Activated CD4-positive, alpha-beta T cell treated with anti-CD3 and anti-CD28 coated beads for 36 hours (primary cell): ENCODE results near the gene RNU6-1. TPM values are rescaled to one million over a fixed set of nuclear protein-coding genes. Genes with fewer than 3 reads are reported as not detected.

Source experiments
- ATAC-seq: fragments of 200-7000 bp; cut with Tn5 transposase; one replicate; pipeline ENCODE4 v1.10.0; 2021; ENCODE audit warnings: mild to moderate bottlenecking, moderate library complexity
- CTCF ChIA-PET: fragments of 350-600 bp; sonication (Branson Sonifier 250); formaldehyde crosslinking; loops from one replicate; lab custom pipeline; 2021; ENCODE audit warnings: antibody characterized with exemption; lab: Charles Lee
- POLR2A ChIA-PET: fragments of 350-600 bp; sonication (Branson Sonifier 250); formaldehyde crosslinking; loops from one replicate; lab custom pipeline; 2021; ENCODE audit warnings: antibody characterized with exemption, inconsistent platforms; lab: Charles Lee
- DNase-seq: peaks from one replicate; pipeline ENCODE4 v3.0.0-alpha.2; 2020
- H3K27ac Mint-ChIP-seq: one replicate; pipeline ENCODE4 v1.8.0; 2021; ENCODE audit warnings: mixed read lengths
- H3K27me3 Mint-ChIP-seq: one replicate; pipeline ENCODE4 v1.8.0; 2021; ENCODE audit warnings: mixed read lengths
- H3K36me3 Mint-ChIP-seq: one replicate; pipeline ENCODE4 v1.8.0; 2021; ENCODE audit warnings: low read depth, mixed read lengths
- H3K4me1 Mint-ChIP-seq: one replicate; pipeline ENCODE4 v1.8.0; 2021; ENCODE audit warnings: mixed read lengths
- H3K4me3 Mint-ChIP-seq: one replicate; pipeline ENCODE4 v1.8.0; 2021; ENCODE audit warnings: mild to moderate bottlenecking, moderate library complexity, mixed read lengths
- H3K9me3 Mint-ChIP-seq: one replicate; pipeline ENCODE4 v1.8.0; 2021; ENCODE audit warnings: low read depth, mixed read lengths
- intact Hi-C, 2 experiments: fragments of 100-400 bp; cut with DNase I in 1 of 2; cut with micrococcal nuclease in 1 of 2; formaldehyde crosslinking; loops; one replicate each; pipeline versions ENCODE4 v1.14.2 to v1.15.1; 2022 to 2024; cut with DNase I, micrococcal nuclease
- total RNA-seq, 2 experiments: library from RNA; stranded (reverse); gene quantifications; one replicate each; pipeline ENCODE4 v1.2.3, GENCODE V29; 2021

Gene RNU6-1
- total RNA-seq, 2 experiments from 2014 or later: not detected

DNA sequence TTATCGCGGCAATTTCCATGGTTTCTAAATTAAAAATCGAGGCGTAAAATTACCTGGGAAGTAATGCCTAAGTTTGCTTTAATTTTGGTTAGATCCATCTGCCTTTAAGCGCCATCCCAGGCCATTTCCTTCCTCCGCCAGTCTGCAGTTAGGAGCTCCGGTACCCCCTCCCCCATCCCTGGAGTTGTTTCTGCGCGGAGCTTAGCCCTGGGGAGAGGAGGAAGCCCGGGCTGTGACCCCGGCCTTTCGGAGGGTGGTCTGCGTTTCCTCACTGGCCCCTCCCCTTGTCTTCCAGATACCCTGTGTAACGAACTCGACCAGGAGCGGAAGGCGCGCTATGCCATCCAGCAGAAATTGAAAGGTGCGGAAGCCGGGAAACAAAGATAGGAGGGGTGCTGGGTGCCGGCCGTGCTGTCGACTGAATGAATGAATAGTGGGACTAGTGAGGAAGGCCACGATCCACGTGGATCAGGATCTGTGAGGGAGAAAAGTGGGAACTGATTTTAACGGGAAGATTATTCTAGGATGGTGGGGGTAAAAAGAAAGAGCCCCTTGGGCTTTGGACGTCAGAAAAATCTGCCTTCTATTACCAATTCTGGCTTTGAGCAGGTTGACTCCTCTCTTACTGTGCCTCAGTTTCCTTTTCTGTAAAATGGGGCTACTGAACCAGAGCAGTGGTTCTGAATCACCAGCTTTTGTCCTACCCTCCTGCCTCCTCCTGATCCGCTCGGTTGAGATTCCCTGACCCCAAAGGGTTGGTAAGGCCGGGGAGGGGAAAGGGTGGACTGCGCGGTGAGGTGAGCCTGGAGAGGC lies 6.7 kb downstream of the RNU6-1 start:
- DNase-seq (no peak), ATAC-seq (no peak)
- ChIA-PET POLR2A (no interaction called here), CTCF (interaction anchor here (0.7 to 2.8 kb wide), 5 partner anchors 8 to 433 kb away, joined by 3 to 14 read pairs (median 3); no protein-coding TSS in a partner anchor)
- Mint-ChIP-seq H3K36me3 (no peaks in the 10 kb centered on the region), H3K4me3 (peak overlapping the region; percentile 55), H3K4me1 (peaks cover 40% of the 10 kb centered on the region), H3K27me3 (peaks cover 62% of the 10 kb centered on the region), H3K27ac (no peak overlapping the region), H3K9me3 (no peaks in the 10 kb centered on the region)
- intact Hi-C loops: loop anchor here (5.0 to 10.0 kb wide), 4 partner anchors 71 to 928 kb away; no protein-coding TSS in a partner anchor

DNA sequence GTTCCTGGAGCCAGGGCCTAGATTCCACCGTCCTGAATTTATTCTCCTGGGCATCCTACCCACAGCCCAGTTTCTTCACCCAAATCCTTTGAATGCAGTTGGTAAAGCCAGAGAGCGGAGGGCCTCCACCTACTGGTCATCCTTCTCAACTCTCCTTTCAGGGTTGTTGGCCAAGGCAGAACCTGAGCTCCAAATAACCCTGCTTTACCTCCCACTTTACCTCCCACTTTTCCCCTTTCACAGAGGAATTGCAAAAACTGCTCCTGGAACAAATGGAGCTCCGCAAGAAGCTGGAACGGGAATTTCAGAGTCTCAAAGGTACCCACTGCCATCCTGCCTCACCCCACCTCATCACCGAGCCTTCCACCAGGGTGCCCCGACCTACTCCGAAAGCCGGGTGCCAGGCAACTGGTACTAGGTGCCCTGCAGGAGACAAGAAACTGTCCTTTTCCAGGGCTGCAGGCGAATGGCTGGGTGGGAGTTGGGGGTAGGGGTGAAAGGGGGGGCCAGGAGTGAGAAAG lies 7.8 kb downstream of the RNU6-1 start:
- Mint-ChIP-seq H3K27ac (no peak overlapping the region), H3K36me3 (no peaks in the 10 kb centered on the region), H3K4me3 (no peak overlapping the region), H3K9me3 (no peaks in the 10 kb centered on the region), H3K27me3 (peaks cover 57% of the 10 kb centered on the region), H3K4me1 (peaks cover 41% of the 10 kb centered on the region)
- ATAC-seq (no peak), DNase-seq (no peak)
- POLR2A ChIA-PET: no interaction called here
- intact Hi-C loops: loop anchor here (5.0 to 10.0 kb wide), 4 partner anchors 70 to 927 kb away; no protein-coding TSS in a partner anchor
- CTCF ChIA-PET: interaction anchor here (0.7 to 2.8 kb wide), 5 partner anchors 9 to 401 kb away, joined by 3 to 14 read pairs (median 3); no protein-coding TSS in a partner anchor

DNA sequence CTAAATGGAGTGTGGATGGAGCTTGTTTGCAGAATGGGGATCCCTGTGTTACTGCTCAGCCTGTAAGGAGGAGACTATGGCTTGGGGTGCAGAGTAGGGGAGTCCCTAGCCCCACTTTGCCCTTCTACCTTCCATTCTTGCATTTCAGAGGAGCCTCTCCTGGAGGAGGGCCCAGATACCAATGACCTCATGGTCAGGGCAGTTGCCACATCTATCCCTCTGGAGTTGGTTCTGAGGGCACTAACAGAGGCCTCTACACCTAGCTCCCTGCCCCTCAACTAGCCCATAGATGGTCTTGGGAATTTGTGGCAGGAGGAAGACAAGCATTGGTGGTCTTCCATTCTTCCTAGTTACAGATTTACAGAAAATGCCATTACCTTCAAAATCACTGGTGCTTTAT lies 8.5 kb downstream of the RNU6-1 start:
- CTCF ChIA-PET: interaction anchor here (1.4 to 2.8 kb wide), 2 partner anchors 9 to 375 kb away, joined by 3 to 14 read pairs; no protein-coding TSS in a partner anchor
- intact Hi-C loops: loop anchor here (5.0 to 10.0 kb wide), 4 partner anchors 69 to 927 kb away; no protein-coding TSS in a partner anchor

DNA sequence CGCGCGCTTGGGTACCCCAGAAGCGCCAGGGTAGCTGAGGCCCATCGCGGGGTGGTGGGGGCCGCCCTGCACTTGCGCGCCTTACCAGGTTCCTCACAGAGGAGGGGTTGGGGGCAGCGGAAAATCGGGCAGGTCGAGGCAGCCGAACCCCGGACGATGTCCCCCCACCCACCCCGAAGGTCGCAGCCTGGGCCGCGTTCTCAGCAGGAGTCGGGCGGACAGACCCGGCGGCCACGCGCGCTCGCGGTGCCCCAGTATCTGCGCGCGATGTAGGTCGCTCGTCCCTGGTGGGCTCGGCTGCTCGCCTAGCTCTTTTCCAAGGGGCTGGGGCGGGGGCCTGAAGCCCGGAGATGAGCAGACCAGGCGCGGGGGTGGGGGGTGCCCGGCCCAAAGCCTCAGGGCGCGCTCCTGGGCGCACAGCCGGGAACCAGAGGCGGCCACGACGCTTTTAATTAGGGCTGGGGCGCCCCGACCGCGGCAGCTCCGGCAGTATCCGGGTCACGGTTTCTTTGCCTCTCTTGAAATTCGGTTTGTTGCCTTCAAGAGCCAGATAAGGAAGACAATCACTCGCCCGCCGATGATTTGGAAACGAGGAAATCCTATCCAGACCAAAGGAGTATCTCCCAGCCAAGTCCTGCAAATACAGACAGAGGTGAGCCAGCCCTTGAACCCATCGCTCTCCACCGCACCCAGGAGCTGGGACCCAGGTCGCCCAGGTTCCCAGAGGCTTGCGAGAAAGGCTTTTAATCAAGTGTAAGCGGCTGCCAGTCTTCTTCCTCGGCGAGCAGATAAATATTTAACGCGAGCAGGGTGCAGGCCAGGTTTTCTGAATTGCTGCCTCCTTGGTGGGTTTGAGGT lies 10.0 kb downstream of the RNU6-1 start:
- ATAC-seq: no peak
- no peaks in the 10 kb centered on the region for H3K9me3 Mint-ChIP-seq
- DNase-seq: no peak
- no peak overlapping the region for H3K27ac Mint-ChIP-seq
- peak overlapping the region; percentile 17 for H3K4me3 Mint-ChIP-seq
- no peaks in the 10 kb centered on the region for H3K36me3 Mint-ChIP-seq
- peaks cover 64% of the 10 kb centered on the region for H3K27me3 Mint-ChIP-seq
- intact Hi-C loops: loop anchor here (5.0 to 10.0 kb wide), 4 partner anchors 68 to 925 kb away; no protein-coding TSS in a partner anchor
- CTCF ChIA-PET: no interaction called here
- H3K4me1 Mint-ChIP-seq: peaks cover 43% of the 10 kb centered on the region
- POLR2A ChIA-PET: no interaction called here

More for the DNA sequence above, 8.5 kb downstream of the RNU6-1 start:
- H3K27ac Mint-ChIP-seq: no peak overlapping the region
- H3K9me3 Mint-ChIP-seq: no peaks in the 10 kb centered on the region
- DNase-seq: no peak
- no peak for ATAC-seq
- H3K4me1 Mint-ChIP-seq: peaks cover 42% of the 10 kb centered on the region
- POLR2A ChIA-PET: no interaction called here
- H3K4me3 Mint-ChIP-seq: no peak overlapping the region
- peaks cover 56% of the 10 kb centered on the region for H3K27me3 Mint-ChIP-seq
- H3K36me3 Mint-ChIP-seq: no peaks in the 10 kb centered on the region

DNA sequence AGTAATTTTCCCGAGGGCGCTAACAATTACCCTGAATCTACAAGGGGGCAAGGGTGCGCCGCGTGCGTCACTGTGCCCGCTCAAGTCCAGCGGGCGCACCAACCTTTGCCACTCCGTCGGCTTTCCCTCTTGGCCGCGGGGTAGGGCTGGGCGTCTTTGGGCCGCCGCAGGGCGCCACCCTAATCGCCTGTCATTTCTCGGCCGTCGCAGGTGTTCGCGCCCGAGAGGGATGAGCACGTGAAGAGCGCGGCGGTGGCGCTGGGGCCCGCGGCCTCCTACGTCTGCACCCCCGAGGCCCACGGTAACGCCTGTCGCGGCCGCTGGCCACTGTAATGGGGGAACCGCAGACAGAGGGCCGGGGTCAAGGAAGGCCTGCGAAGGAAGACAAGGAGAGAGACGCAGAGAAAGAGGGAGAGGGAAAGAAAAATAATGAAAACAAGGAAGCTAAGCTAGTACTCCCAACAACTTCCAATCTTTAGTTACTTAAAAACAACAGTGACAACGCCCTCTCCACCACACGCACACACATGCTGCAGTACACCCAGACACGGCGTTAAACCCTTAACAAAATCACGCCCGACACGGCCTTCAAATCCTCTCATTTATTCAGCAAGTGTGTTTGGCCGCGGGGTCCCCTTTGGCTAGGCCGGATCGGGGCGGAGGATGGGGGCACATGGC lies 10.7 kb downstream of the RNU6-1 start:
- H3K4me1 Mint-ChIP-seq: peaks cover 43% of the 10 kb centered on the region
- H3K27me3 Mint-ChIP-seq: peaks cover 67% of the 10 kb centered on the region
- ChIA-PET CTCF (no interaction called here), POLR2A (no interaction called here)
- no peaks in the 10 kb centered on the region for H3K36me3 Mint-ChIP-seq
- H3K27ac Mint-ChIP-seq: no peak overlapping the region
- DNase-seq: no peak
- H3K9me3 Mint-ChIP-seq: no peaks in the 10 kb centered on the region
- peak overlapping the region; percentile 17 for H3K4me3 Mint-ChIP-seq
- intact Hi-C loops: no loop called here
- no peak for ATAC-seq

DNA sequence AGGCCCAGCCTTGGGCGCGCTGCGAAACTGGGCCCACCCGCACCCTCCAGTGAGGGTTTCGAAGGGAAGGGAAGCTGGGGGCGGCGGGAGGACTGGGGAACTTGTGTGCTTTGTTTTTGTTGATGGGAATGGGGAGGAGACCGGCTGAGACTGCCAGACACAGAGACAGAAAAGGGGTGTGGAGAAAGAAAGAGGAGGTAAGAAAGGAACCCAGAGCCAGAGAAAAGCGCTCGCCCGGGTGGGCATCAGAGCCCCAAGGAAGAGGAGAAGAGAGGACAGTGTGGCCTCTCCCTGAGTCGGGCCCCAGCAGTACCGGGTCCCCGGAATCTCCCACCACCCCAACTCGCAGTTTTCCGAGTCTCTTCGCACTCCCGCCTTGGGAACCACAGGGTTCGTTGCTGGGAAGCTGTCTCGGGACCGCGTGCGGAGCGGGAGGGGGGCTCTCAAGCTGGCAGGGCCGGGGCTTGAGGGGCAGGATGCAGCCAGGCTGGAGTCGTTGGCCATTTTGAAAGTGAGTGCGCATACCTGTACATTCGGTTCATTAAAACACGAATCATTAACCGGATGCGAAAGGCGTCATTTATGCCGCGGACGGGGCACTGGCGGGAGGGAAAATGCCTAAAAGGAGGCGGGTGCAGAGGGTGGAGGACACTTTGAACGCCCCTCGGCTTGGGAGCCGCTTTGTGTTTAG lies 11.4 kb downstream of the RNU6-1 start:
- CTCF ChIA-PET: interaction anchor here (0.7 kb wide), 1 partner anchor 216 kb away, joined by 3 read pairs; no protein-coding TSS in a partner anchor
- POLR2A ChIA-PET: no interaction called here
- H3K4me1 Mint-ChIP-seq: peaks cover 44% of the 10 kb centered on the region
- DNase-seq (no peak), ATAC-seq (no peak)
- H3K27ac Mint-ChIP-seq: no peak overlapping the region
- intact Hi-C loops: no loop called here
- peaks cover 68% of the 10 kb centered on the region for H3K27me3 Mint-ChIP-seq
- no peak overlapping the region for H3K4me3 Mint-ChIP-seq
- H3K9me3 Mint-ChIP-seq: no peaks in the 10 kb centered on the region
- H3K36me3 Mint-ChIP-seq: no peaks in the 10 kb centered on the region

DNA sequence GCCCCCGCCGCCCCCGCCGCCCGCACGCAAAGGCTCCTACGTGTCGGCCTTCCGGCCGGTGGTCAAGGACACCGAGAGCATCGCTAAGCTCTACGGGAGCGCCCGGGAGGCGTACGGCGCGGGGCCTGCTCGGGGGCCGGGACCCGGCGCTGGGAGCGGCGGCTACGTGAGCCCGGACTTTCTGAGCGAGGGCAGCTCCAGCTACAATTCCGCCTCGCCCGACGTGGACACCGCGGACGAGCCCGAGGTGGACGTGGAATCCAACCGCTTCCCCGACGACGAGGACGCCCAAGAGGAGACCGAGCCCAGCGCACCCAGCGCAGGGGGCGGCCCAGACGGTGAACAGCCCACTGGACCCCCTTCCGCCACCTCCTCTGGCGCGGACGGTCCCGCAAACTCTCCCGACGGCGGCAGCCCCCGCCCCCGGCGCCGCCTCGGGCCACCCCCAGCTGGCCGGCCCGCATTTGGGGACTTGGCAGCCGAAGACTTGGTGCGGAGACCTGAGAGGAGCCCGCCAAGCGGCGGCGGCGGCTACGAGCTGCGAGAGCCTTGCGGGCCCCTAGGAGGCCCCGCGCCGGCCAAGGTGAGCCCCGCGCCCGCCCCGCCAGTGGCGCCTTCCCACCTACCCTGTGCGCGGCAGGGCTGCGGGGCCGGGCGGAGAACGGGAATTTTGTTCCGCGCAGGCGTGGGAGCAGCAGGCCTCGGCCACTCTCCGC lies 12.1 kb downstream of the RNU6-1 start:
- H3K9me3 Mint-ChIP-seq: no peaks in the 10 kb centered on the region
- DNase-seq: peak; percentile 22
- peaks cover 39% of the 10 kb centered on the region for H3K4me1 Mint-ChIP-seq
- no peak overlapping the region for H3K27ac Mint-ChIP-seq
- peaks cover 64% of the 10 kb centered on the region for H3K27me3 Mint-ChIP-seq
- ChIA-PET CTCF (interaction anchor here (0.7 to 1.5 kb wide), 2 partner anchors 215 to 371 kb away, joined by 3 to 5 read pairs; no protein-coding TSS in a partner anchor), POLR2A (no interaction called here)
- no peak for ATAC-seq
- intact Hi-C loops: no loop called here
- H3K36me3 Mint-ChIP-seq: no peaks in the 10 kb centered on the region
- H3K4me3 Mint-ChIP-seq: no peak overlapping the region

DNA sequence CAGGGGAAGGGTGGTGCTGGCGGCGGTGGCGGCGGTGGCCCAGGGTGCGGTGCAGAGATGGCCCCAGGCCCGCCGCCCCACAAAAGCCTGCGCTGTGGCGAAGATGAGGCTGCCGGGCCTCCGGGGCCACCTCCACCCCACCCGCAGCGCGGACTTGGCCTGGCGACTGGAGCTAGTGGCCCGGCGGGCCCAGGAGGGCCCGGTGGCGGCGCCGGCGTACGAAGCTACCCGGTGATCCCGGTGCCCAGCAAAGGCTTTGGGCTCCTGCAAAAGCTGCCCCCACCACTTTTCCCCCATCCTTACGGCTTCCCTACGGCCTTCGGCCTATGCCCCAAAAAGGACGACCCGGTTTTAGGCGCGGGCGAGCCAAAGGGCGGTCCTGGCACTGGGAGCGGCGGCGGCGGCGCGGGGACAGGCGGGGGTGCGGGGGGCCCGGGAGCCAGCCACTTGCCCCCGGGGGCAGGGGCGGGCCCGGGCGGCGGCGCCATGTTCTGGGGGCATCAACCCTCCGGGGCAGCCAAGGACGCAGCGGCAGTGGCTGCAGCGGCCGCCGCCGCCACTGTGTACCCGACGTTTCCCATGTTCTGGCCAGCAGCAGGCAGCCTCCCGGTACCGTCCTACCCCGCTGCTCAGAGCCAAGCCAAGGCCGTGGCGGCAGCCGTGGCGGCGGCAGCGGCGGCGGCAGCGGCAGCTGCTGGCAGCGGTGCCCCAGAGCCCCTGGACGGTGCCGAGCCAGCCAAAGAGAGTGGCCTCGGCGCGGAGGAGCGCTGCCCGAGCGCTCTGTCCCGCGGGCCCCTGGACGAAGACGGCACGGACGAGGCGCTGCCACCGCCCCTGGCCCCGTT lies 12.9 kb downstream of the RNU6-1 start:
- ATAC-seq: no peak
- Mint-ChIP-seq H3K4me1 (peaks cover 44% of the 10 kb centered on the region), H3K4me3 (no peak overlapping the region), H3K27me3 (peaks cover 69% of the 10 kb centered on the region), H3K27ac (no peak overlapping the region), H3K36me3 (no peaks in the 10 kb centered on the region), H3K9me3 (no peaks in the 10 kb centered on the region)
- intact Hi-C loops: no loop called here
- POLR2A ChIA-PET: no interaction called here
- CTCF ChIA-PET: interaction anchor here (0.6 to 1.5 kb wide), 3 partner anchors 27 to 370 kb away, joined by 3 to 5 read pairs (median 3); no protein-coding TSS in a partner anchor
- no peak for DNase-seq
